SIG-M5 treated with dmso at 0.1 percent for 504 hours (cell line): Measurements from ENCODE around the gene NPR1.
"Not testable (repeated sequence)": the region's sequence is repeated elsewhere in the genome, so short reads cannot be mapped to it uniquely, and the experiment has no call there.

Source experiments
- DNase-seq: peaks from one replicate; lab custom pipeline; 2025; ENCODE audit not compliant: unreplicated experiment; lab: John Stamatoyannopoulos, UW

The NPR1 gene

DNA sequence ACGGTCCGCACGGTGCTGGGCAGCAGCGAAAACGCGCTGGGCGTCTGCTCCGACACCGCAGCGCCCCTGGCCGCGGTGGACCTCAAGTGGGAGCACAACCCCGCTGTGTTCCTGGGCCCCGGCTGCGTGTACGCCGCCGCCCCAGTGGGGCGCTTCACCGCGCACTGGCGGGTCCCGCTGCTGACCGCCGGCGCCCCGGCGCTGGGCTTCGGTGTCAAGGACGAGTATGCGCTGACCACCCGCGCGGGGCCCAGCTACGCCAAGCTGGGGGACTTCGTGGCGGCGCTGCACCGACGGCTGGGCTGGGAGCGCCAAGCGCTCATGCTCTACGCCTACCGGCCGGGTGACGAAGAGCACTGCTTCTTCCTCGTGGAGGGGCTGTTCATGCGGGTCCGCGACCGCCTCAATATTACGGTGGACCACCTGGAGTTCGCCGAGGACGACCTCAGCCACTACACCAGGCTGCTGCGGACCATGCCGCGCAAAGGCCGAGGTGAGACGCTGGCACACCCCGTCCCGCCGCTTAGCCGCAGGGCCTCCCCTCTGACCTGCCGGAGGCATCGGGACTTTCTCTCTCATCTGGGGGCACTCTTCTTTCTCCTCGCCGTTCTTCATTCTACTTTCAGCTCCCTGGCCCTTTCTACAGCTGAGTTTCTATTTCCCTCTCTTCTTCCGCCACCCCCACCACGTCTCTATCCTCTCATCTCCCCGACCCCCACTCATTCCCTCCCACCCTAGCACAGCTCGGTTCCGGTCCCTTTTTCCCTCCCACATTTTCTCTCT lies 1.0 kb downstream of the NPR1 start:
- DNase-seq: no peak

DNA sequence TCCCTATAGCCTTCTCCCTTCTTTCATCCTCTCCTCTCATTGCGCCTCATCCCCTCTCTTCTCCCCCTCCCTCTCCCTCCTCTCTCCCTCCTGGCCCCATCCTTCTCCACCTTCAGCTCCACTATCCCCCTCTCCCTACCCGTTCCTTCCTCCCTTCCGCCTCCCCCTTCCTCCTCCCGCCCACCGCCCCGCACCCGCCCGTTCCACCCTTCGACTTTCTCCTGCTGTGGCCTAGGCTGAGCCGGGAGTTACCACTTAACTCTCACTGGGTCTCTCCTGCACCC lies 1.6 kb downstream of the NPR1 start:
- no peak for DNase-seq

GRCh38 chr1:153682730-153683129 lies 4.2 kb downstream of the NPR1 start:
- DNase-seq: no peak

DNA sequence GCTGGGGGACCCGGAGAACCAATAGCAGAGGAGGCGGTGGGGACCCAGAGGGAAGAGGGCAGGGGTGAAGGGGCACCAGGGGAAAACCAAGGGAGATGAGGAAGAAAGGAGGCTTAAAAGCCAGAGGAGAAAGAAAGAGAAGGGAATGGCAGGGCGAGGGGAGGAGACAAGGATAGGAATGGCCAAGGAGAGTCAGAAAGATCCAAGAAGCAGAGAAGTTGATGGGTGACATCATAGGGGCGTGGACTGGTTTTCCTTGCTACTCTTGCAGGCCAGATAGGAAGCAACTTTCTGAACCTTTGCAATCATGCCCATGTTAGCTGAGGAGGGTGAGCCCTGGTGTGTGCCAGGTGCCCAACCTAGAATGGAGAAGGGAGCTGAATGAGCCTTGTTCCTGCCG lies 5.4 kb downstream of the NPR1 start:
- no peak for DNase-seq

DNA sequence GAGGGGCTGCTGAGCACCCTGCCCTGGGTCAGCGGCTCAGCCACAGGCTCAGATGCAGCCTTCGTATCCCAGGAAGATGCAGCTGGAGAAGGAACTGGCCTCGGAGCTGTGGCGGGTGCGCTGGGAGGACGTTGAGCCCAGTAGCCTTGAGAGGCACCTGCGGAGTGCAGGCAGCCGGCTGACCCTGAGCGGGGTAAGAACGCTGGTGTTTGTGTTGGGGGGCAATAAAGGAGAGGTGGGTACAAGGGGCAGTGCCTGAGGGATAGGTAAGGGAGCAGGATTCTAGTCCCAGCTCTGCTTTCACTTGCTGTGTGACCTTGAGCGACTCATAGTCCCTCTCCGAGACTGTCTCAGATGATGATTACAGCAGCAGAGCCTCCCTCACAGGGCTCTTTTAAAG lies 6.4 kb downstream of the NPR1 start:
- no peak for DNase-seq

DNA sequence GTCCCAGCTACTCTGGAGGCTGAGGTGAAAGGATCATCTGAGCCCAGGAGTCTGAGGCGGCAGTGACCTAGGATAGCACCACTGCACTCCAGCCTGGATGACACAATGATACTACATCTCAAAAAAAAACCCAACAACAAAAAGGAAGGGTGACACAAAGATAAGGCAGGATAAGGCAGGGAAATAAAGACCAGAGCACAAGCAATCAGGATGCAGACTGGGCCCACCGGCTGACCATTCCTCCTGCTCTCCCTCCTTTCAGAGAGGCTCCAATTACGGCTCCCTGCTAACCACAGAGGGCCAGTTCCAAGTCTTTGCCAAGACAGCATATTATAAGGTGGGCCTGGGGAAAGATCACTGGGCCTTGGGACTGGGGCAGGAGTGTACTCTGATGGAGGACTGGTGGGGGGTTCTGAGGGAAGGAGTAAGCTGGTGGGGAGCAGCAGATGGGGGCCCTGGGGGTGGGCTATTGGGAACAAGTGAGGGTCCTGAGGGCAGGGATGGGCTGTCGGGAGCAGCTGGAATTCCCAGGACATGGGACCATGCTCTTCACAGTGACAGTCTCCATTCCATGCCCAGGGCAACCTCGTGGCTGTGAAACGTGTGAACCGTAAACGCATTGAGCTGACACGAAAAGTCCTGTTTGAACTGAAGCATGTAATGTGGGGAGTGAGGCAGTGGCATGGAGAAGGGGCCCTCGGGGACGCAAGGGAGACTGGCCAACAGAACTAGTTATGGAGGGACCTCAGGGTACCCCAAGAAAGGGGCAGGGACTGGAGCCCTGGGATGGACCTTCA lies 7.3 kb downstream of the NPR1 start:
- DNase-seq: no peak

DNA sequence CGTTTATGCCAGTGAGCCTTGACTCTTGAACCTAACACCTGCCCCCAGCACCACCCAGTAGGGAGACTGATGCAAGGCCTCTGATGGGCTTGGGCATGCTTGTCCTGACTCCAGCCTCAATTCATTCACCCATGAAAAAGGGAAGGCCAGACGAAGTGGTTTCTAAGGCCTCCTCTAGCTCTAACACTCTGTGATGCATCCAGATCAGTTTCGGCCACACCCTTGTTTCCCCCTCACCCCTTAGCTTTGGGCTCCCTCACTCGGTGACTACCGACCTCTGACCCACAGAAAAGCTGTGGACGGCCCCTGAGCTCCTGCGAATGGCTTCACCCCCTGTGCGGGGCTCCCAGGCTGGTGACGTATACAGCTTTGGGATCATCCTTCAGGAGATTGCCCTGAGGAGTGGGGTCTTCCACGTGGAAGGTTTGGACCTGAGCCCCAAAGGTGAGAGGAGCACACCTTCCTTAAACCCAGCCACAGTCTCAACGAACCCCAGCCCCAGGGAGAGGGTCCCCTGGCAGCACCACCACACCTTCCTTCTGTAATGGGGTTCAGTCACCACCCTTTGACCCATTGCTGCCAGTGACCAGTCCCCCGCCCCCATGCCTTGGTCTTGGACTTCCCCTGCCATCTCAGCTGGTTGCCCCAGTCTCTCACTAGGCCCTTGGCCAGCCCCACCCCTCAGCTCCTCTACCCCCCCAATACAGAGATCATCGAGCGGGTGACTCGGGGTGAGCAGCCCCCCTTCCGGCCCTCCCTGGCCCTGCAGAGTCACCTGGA lies 9.0 kb downstream of the NPR1 start:
- DNase-seq: no peak

DNA sequence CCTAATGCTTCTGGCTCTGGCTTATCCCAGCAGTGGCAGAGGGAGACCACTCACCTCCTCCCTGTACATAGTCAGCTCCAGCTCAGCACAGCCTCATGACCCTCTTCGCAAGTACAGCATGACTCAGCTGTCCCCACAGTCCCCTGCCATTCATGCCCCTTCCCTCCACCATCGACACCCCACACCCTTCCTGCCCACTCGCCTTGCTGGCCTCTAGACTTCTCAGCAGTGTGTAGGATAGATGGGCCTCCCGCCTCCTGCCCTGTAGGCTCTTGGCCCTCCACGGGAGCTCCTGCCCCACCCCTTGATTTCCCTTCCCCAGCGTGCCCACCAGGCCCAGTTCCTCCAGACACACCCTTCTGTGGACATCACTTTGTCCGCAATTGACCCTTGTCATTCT lies 9.8 kb downstream of the NPR1 start:
- no peak for DNase-seq

- DNase-seq: no peak
Observed at GRCh38 chr1:153688736-153689328, 10.3 kb downstream of the NPR1 start.

- DNase-seq: no peak
Observed at GRCh38 chr1:153693466-153693865, 15.0 kb downstream of the NPR1 start.

DNA sequence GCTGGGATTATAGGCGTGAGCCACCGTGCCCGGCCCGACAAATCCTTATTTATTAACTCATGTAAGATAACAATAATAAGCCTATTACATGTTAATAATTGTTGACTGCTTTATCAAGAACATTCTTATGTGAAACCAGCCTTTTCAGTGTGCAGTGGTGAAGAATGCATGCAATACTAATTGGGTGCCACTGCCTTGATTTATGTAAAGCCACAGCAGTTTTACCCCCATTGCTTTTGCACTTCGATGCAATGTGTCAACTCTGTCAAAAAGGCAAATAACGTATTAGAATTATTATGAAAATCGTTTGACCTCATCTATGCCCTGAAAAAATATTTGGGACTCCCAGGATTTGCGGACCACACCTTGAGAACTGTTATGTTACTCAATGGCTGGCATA lies 18.3 kb downstream of the NPR1 start:
- DNase-seq: no peak

GRCh38 chr1:153697191-153698019 lies 18.9 kb downstream of the NPR1 start:
- no peak for DNase-seq

DNA sequence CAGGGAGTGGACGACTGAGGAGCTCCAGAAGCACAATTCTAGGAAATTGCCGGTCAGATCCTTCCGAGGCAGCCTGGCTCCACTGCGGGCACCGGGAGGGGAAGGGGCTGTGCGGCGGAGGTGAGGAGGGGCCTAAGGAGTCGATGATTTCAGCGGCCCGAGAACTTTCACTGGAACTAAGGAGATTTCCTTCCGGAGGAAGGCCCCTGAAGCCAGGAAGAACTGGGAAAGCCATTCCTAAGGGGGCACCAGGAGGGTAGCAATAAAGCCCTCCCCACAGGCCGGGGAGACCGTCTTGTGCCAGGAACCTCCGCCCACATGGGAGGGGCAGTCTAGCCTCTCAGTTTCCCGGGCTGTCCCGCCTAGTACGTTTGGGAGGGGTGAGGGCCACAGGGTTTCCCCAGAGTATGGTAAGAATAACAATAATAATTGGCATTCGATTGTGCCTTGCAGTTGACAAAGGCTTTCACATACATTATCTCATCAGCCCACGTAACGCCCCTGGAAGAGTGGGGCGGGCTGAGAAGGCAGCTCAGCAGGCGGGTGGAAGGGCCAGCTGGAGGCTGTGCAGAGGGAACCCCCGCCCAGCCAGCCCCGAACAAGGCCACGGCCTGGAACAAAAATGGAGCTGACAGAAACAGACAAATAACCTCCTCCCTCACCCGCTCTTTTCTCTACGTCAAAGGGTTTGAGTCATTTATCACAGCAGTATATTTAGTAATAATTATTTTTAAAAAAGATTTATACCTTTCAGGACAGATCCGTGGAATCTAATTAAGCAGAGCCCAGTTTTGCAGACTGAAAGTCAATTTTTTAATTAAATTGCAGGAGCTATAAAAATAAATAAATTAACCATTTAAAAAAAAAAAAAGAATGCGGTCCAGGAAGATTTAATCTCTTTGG lies 19.8 kb downstream of the NPR1 start:
- DNase-seq: no peak

- no peak for DNase-seq
Observed at GRCh38 chr1:153698923-153699714, 20.6 kb downstream of the NPR1 start.

- DNase-seq: no peak
Observed at GRCh38 chr1:153699768-153700167, 21.3 kb downstream of the NPR1 start.

DNA sequence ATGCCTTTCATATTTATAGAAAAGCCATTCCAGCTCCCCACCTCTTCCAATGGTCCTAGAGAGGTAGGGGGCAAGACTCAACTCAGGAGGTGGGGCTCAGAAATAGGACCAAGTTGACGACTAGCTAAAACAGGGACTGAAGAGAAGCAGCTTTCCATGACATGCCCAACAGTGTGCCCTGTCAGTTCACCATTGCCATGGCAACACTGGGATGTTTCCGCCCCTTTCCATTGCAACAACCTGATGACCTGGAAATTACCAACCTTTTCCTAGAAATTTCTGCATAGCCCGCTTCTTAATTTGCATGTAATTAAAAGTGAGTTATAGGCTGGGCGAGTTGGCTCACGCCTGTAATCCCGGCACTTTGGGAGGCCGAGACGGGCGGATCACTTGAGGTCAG lies 27.0 kb downstream of the NPR1 start:
- DNase-seq: no peak

GRCh38 chr1:153711026-153711425 lies 32.5 kb downstream of the NPR1 start:
- no peak for DNase-seq

DNA sequence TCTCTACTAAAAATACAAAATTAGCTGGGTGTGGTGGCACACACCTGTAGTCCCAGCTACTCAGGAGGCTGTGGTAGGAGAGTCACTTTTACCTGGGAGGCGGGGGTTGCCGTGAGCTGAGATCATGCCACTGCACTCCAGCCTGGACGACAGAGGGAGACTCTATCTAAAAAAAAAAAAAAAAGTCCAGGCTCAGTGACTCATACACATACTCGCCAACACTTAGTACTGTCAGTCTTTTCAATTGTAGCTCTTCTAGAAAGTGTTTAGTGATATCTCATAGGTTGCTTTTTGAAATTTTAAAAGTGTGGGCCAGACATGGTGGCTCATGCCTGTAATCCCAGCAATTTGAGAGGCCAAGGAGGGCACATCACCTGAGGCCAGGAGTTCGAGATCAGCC lies 37.7 kb downstream of the NPR1 start:
- DNase-seq: not testable (repeated sequence)

DNA sequence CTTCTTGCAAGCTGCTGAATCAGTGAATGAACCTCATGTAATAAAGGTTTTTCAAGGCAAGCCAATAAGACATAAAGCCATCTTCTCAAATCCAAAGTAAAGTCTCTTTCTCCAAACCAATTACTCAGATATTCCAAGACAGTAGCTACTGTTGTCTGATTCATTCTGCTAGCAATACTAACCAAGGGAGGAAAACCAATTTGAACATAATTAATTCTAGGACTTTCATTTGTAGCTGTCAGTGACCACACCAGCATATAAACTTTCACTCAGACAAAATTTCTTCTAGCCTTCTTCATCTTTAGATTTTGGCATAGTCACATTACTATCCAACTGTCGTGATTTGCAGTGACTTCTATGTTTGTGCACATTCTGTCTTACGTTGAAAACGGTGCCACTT lies 38.8 kb downstream of the NPR1 start:
- DNase-seq: no peak
